Gastroesophageal sphincter (tissue), 4 donors: ENCODE results near the gene TRPC3. TPM values are rescaled to one million over a fixed set of nuclear protein-coding genes. Genes with fewer than 3 reads are reported as not detected.

Experiments
- ATAC-seq: fragments of 150-250 bp; one replicate; pipeline ENCODE4 v1.9.1; 2016; ENCODE audit warnings: mild to moderate bottlenecking, moderate library complexity
- H3K27ac ChIP-seq, 4 donors: fragments of 200-600 bp; sonication (generic) in 3 of 4; 1 replicate in 3 of 4; 2 replicates in 1 of 4; pipeline ENCODE4 v1.5.1; 2016 to 2019
- H3K27me3 ChIP-seq: fragments of 200-600 bp; sonication (generic); one replicate; pipeline ENCODE4 v1.5.1; 2019
- H3K36me3 ChIP-seq, 2 donors: fragments of 200-600 bp; sonication (generic); one replicate each; pipeline ENCODE4 v1.5.1; 2019; ENCODE audit warnings: control low read depth in 1 of 2
- H3K4me1 ChIP-seq, 3 donors: fragments of 200-600 bp; sonication (generic); 1 replicate in 2 of 3; 2 replicates in 1 of 3; pipeline ENCODE4 v1.5.1; 2016 to 2019; ENCODE audit warnings: control low read depth in 2 of 3
- H3K4me3 ChIP-seq, 2 donors: fragments of 200-600 bp; sonication (generic); one replicate each; pipeline ENCODE4 v1.5.1; 2019; ENCODE audit warnings: mild to moderate bottlenecking in 1 of 2, moderate library complexity in 1 of 2
- H3K9me3 ChIP-seq, 3 donors: fragments of 200-600 bp; sonication (generic); one replicate each; pipeline ENCODE4 v1.5.1; 2017 to 2019; ENCODE audit warnings: control low read depth in 2 of 3
- CTCF ChIP-seq, 4 experiments: fragments of 200-600 bp in 2 of 4; fragments of 450-650 bp in 2 of 4; sonication (generic) in 1 of 4; IDR thresholded peaks; one replicate each; pipeline ENCODE4 v1.5.1; 2017 to 2019; ENCODE audit warnings: antibody characterized with exemption in 4 of 4, mild to moderate bottlenecking in 2 of 4, moderate library complexity in 2 of 4
- EP300 ChIP-seq: sonication (generic); formaldehyde crosslinking; IDR thresholded peaks from one replicate; pipeline ENCODE4 v1.6.1; 2017; ENCODE audit warnings: antibody characterized with exemption, mild to moderate bottlenecking
- POLR2A ChIP-seq, 2 donors: fragments of 450-650 bp; IDR thresholded peaks; one replicate each; pipeline ENCODE4 v1.6.1; 2017; ENCODE audit warnings: antibody characterized with exemption in 2 of 2, mild to moderate bottlenecking in 2 of 2, moderate library complexity in 1 of 2
- POLR2AphosphoS5 ChIP-seq: sonication (generic); formaldehyde crosslinking; IDR thresholded peaks from one replicate; pipeline ENCODE4 v1.6.1; 2017; ENCODE audit warnings: antibody characterized with exemption
- whole genome bisulfite sequencing, 2 donors: methylation state at CpG; one replicate each; pipeline ENCODE4 v1.1.5; 2018; ENCODE audit warnings: low coverage in 1 of 2; 5-methylcytosine and 5-hydroxymethylcytosine counted together
- total RNA-seq, 4 donors: library from RNA; depleted of rRNA; stranded (reverse); fragments of >200 nt; gene quantifications; one replicate each; pipeline ENCODE4 v1.1.0, GENCODE V29; 2016

The TRPC3 gene
- total RNA-seq: 1 to 10 TPM in 2 of 4 donors, under 1 TPM in 2; 0.50 to 8.9 (median 3.3) TPM

GRCh38 chr4:121951521-121952110, at the start of gene TRPC3:
TRPC3 (minus strand) TSS chr4:121952060; CDS start chr4:121951680, 380 bp downstream.
- no peaks in the 10 kb centered on the region for H3K36me3 ChIP-seq
- no peaks in the 10 kb centered on the region for H3K9me3 ChIP-seq
- peaks cover 0 to 26% (median 0%) of the 10 kb centered on the region in 3 donors for H3K4me1 ChIP-seq
- peak within 1 kb of the TSS in 3 of 4 donors; percentile 23 to 67 (median 63) for H3K27ac ChIP-seq
- no CpG with 5 or more reads among the region's 69 CpGs for WGBS, 2 donors
- peak; percentile 45 for ATAC-seq
- TF ChIP-seq CTCF (IDR thresholded peaks at IDR 0.05): no peak
- no peak for TF ChIP-seq POLR2AphosphoS5
- no peak for TF ChIP-seq POLR2A (IDR thresholded peaks at IDR 0.05)
- TF ChIP-seq EP300: no peak
- peak within 1 kb of the TSS; percentile 54 to 73 for H3K4me3 ChIP-seq
- H3K27me3 ChIP-seq: peaks cover 28% of the 10 kb centered on the region

GRCh38 chr4:122000849-122001248, 49.0 kb upstream of the TRPC3 start:
- WGBS, 2 donors: 25 to 35% methylated on average over 3 to 4 of the region's 4 CpGs
- no peak for TF ChIP-seq POLR2A (IDR thresholded peaks at IDR 0.05)
- no peak for TF ChIP-seq POLR2AphosphoS5
- TF ChIP-seq EP300: no peak
- no peak for TF ChIP-seq CTCF (IDR thresholded peaks at IDR 0.05)
- Histone ChIP-seq H3K4me1 (no peaks in the 10 kb centered on the region), H3K27me3 (no peaks in the 10 kb centered on the region), H3K27ac (no peak overlapping the region), H3K4me3 (no peak overlapping the region), H3K9me3 (no peaks in the 10 kb centered on the region), H3K36me3 (no peaks in the 10 kb centered on the region)
- ATAC-seq: no peak

- no peaks in the 10 kb centered on the region for H3K4me1 ChIP-seq
- no peaks in the 10 kb centered on the region for H3K27me3 ChIP-seq
- TF ChIP-seq EP300: no peak
- no peak for ATAC-seq
- no peak overlapping the region for H3K4me3 ChIP-seq
- no peaks in the 10 kb centered on the region for H3K9me3 ChIP-seq
- no peaks in the 10 kb centered on the region for H3K36me3 ChIP-seq
- H3K27ac ChIP-seq: no peak overlapping the region
- 77 to 83% methylated on average over 3 to 4 of the region's 4 CpGs for WGBS, 2 donors
Observed at GRCh38 chr4:121998024-121998423, 46.2 kb upstream of the TRPC3 start.

GRCh38 chr4:121995790-121996537, 44.1 kb upstream of the TRPC3 start:
- H3K9me3 ChIP-seq: no peaks in the 10 kb centered on the region
- H3K4me3 ChIP-seq: no peak overlapping the region
- ATAC-seq: no peak
- no peaks in the 10 kb centered on the region for H3K27me3 ChIP-seq
- WGBS, 2 donors: 78 to 89% methylated on average over 3 of the region's 3 CpGs
- H3K36me3 ChIP-seq: no peaks in the 10 kb centered on the region
- TF ChIP-seq POLR2A (IDR thresholded peaks at IDR 0.05) (no peak), EP300 (no peak), POLR2AphosphoS5 (no peak)
- H3K27ac ChIP-seq: no peak overlapping the region
- H3K4me1 ChIP-seq: no peaks in the 10 kb centered on the region

DNA sequence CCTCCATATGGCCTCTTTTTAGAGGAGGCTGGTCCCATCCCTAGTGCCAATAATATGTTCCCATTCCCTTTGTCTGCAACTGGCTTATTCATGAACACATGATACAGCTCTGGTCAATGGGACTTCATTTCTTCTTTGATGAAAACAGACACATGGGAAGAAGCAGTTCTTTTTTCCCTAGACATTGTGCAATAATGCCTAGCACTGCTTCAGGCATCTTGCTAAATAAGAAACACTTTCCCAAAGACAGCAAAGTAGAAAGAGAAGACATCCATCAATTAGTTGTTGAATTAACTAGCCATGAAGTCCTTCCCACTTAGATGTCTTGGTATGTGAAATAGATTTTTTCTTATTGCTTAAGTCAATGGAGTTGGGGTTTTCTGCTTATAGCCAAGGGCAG, 40.1 kb upstream of the TRPC3 start:
- no peaks in the 10 kb centered on the region for H3K27me3 ChIP-seq
- H3K36me3 ChIP-seq: no peaks in the 10 kb centered on the region
- H3K4me3 ChIP-seq: no peak overlapping the region
- no peak for ATAC-seq
- no peaks in the 10 kb centered on the region for H3K4me1 ChIP-seq
- H3K27ac ChIP-seq: no peak overlapping the region
- TF ChIP-seq POLR2AphosphoS5: no peak
- TF ChIP-seq CTCF (IDR thresholded peaks at IDR 0.05): no peak
- no peak for TF ChIP-seq EP300
- no peak for TF ChIP-seq POLR2A (IDR thresholded peaks at IDR 0.05)
- H3K9me3 ChIP-seq: no peaks in the 10 kb centered on the region

DNA sequence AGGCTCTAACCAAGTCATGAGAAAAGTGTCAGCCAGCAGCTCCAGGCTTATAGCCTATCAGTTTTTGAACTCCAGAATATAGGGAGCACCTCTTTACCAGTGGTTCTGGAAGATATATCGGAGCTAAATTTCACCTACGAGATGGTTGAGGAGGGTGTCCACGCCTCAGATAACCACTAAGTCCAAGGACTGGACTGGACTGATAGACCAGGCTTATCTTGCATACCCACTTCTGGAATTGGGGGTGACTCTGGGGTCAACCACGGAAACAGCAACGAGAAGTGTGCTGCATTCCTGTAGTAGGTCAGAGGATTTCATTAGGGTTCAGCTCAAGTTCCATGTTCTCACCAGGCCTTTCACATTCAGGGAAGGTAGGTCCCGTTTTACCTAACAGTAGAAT, 38.6 kb upstream of the TRPC3 start:
- ATAC-seq: no peak
- no peak overlapping the region for H3K27ac ChIP-seq
- no peaks in the 10 kb centered on the region for H3K9me3 ChIP-seq
- H3K36me3 ChIP-seq: no peaks in the 10 kb centered on the region
- TF ChIP-seq EP300: no peak
- no peaks in the 10 kb centered on the region for H3K4me1 ChIP-seq
- 78% methylated on average over 3 of the region's 6 CpGs; no CpG with 5 or more reads in 1 of the 2 donors for WGBS, 2 donors
- H3K27me3 ChIP-seq: no peaks in the 10 kb centered on the region
- no peak overlapping the region for H3K4me3 ChIP-seq
